ENCODE measurements around the gene KIRREL3.

The KIRREL3 gene

DNA sequence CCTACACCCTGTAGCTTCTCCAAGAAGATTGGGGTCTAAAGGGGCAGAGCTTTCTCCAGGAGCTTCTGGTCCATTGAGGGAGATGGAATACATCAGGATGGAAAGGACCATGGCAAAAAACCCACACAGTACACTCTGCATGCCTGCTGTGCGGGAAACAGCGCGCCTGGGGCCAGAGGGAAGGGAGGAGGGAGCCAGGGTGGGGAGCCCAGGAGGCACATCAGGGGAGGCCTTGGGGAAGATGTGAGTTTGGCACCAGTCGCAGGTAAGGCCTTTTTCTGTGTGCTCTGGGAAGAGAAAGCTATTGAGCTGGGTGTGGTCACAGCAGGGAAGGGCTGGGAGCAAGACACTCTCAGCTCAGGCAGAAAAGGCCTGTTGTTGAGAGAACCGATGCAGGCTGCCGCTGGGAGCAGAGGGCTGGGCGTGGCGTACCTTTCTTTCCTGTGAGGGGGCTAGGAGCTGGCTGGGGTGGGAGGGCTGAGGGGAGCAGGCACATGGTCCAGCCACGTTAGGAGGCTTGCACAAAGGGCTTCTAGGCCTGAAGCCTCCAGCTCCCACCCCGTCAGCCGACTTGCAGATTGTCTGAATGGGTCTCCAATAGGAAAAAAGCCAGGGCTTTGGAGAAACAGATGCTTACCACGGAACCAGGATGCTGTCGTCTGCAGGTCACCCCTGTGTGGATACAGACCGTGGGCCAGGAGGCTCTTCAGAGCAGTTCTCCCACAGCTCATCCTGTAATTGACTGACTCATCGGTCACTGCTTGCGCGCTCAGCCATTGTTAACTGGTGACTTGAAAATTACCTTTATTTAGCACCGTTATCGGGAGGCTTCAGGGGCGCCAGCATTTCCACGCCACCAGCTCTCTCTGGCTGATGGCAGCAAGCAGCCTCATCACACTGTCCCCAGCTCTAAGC is 407.8 kb downstream of the KIRREL3 start:
- FAIRE-seq: no peak

- FAIRE-seq: no peak
Measured at GRCh38 chr11:126591966-126592489, 408.5 kb downstream of the KIRREL3 start.

DNA sequence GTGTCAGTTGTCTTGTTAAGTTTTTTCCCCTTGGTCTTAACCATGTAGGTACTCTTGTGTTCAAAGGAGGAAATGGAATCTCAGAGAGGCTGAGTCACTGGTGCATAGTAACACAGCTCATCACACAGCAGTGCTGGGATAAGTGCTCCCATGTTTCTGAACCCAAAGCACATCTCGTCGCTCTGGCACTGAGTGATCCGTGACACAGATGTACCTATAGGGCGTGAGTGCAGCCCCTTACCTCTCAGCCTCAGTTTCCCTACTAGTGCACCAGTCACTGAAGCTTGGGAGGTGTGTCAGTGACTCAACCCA is 411.1 kb downstream of the KIRREL3 start:
- no peak for FAIRE-seq

DNA sequence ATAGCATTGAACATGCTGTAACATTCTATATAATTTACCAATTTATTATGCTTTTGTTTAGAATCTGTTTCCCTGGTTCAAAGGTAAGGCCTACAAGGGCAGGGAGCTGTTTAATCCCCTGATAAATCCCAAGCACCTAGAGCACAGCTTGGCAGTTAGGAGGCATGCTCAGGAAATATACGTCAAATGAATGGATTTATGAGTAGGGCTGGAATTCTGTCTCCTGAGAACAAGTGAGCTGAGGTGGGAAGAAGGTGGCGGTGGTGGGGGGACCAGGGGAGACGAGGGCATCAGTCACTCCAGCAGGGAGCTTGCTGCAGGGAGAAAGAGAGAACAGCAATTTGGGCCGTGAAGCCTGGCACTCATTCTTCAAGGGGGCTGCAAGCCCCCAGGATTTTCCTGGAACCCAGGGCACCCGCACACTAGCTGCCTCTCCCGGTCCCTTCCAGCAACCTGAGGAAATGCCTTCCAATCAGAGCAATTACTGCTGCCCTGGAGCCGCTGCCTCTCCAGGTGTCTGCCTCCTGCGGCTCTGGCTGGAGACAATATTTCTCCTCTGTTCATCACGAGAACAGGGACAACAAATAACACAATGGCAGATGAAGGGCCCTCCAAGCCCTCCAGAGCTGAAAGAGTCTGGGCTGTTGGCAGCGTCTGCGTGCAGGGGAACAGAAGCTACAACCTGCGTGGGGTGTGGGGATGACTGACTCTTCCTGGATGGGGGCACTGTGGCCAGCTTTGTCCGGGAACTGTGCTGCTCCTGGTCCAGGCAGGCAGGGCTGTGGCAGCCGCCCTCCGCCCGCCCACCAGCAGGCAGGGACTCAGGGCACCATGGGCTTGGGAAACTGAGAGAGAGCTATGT is 411.7 kb downstream of the KIRREL3 start:
- FAIRE-seq: no peak

GRCh38 chr11:126587541-126587940 is 413.0 kb downstream of the KIRREL3 start:
- FAIRE-seq: no peak

DNA sequence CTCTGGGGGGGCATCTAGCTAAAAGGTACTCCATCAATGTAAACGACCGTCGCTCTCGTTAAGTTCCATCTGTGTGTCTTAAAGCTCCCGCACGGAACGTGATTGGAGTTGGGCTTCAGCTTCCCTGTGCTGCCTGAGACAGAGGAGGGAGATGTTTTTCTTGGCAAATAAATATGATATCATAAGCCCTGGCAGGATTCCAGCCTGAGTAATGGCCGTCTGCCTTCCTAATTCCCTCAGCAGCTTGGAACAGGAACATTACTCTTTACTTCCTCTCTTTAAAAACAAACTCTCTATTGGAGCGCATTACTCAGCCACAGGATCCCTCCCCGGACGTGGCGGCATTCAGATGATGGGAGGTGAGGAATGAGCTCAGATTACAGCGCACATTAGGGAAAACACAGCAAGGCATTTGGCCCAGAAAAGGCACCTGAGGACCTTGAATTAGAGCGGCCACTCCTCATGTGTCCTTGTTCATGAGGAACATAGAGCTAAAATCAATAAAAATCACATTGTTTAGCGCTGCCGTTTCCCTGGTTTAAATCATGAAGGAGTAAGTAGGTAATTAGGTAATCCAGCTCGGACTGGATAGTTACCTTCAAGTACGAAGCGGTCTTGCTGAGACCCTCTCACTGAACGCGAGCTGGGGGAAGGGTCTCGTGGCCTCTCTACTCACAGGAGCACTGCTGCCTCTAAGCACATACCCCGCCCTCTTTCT is 414.6 kb downstream of the KIRREL3 start:
- FAIRE-seq: no peak

- FAIRE-seq: no peak
Measured at GRCh38 chr11:126585388-126585773, 415.2 kb downstream of the KIRREL3 start.

DNA sequence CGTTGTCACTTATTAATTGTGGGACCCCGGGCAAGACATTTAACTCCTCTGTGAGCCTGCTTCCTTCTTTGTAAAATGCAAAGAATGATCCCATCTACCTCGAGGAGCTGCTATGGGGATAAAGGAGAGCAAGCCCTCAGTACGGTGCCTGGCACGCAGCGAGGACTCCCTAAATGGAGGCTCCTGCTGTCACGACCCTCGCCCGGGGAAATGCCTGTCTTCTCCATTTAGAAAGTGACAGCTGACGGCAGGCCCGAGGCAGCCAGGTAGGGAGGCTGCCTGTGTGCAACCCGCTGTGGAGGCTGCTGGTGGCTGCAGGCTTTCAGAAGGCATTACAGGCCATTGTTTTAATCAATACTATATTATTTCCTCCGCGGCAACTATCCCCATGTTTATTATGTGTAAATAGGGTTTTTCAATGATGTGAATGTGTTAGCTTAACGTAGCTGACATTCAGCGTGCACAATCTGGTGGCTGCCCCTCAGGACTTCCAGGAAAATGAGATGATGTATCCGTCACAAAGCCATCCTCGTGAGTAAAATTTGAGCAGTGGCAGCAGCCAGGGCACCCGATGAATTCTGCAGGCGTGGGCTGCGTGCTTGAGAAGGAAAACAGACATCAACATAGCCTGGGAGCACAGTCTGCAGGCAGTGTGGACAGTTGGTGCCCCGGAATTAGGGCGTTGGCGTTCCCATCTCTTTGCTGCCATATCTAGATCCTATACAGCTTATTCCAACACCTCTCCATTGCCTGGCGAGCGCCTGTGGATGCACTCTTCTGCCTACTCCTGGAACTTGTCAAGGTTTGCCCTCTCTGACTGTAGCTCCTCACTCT is 416.8 kb downstream of the KIRREL3 start:
- FAIRE-seq: no peak

- FAIRE-seq: no peak
Measured at GRCh38 chr11:126583101-126583500, 417.5 kb downstream of the KIRREL3 start.

GRCh38 chr11:126581871-126582648 is 418.5 kb downstream of the KIRREL3 start:
- FAIRE-seq: no peak

GRCh38 chr11:126578426-126578825 is 422.1 kb downstream of the KIRREL3 start:
- no peak for FAIRE-seq

DNA sequence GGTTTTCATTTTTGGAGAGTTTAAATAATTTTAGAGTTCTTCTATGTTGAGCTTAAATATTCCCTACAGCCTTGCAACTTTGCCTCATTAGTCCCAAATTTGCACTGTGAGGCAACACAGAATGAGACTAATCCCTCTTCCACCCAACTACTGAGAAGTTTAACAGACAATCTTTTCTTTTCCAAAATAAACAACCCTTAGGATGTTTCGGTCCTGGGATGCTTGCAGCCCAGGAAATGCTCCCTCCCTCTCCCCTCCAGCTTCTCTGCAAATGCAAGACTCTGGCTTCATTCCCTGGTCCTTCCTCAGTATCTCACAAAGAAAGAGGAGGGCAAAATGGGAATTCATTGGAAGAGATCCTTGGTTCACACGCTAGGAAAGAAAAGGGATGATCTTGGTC is 422.5 kb downstream of the KIRREL3 start:
- no peak for FAIRE-seq

DNA sequence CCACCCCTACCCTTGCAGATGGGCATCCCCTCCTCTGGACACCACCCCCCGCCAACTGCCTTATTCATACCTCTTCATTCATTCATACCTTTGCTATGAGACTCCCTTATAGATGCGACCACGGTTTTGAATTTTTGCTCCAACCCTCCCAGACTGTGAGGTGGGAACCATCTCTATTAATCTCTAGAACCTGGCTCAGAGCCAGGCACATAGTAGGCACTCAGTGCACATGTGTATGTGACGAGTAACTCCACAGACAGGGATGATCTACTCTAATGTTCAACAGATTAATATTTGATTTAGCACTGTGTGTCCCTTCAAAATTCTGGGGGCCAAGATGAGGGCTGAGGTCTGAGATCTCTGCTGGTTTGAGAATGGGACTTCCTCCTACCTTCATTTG is 424.7 kb downstream of the KIRREL3 start:
- FAIRE-seq: no peak

GRCh38 chr11:126573325-126573978 is 427.1 kb downstream of the KIRREL3 start:
- no peak for FAIRE-seq

GRCh38 chr11:126570489-126570888 is 430.1 kb downstream of the KIRREL3 start:
- no peak for FAIRE-seq

GRCh38 chr11:126567419-126567818 is 433.2 kb downstream of the KIRREL3 start:
- FAIRE-seq: no peak

- no peak for FAIRE-seq
Measured at GRCh38 chr11:126564566-126564965, 436.0 kb downstream of the KIRREL3 start.

DNA sequence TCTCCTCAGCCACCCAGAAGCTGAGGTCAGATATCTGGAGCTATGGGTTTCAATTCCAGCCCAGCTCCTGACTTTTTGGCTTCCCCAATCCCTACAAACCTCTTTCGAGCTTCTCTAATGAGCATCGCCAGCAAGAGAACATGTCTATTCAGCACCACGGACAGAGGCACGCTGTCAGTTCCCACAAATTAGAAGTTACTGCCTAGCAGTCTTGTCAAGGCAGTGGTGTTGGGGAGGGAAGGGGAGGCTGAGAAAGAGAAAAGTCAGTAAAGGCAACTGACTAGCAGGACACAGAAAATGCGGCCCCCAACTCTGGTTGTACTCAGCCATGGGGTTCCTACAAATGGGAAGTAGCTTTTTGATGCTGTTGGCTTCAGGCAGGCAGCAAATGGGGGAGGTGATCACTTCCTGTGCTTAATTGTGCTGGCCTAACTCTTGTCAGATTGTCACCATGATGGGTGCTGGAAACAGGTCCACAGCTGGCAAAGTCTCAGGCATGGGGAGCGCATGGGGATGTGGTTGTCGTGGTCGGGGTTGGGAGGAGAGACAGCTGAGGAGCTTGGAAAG is 439.2 kb downstream of the KIRREL3 start:
- no peak for FAIRE-seq

- FAIRE-seq: no peak
Measured at GRCh38 chr11:126560221-126560620, 440.3 kb downstream of the KIRREL3 start.
